GM12801 (cell line): ENCODE measurements around the gene APBA1.

Experiments
- CTCF ChIP-seq: IDR thresholded peaks from one replicate; pipeline ENCODE4 v1.5.1; 2011; ENCODE audit warnings: control low read depth; ENCODE audit not compliant: insufficient read length; ENCODE audit errors: extremely low read depth

Gene APBA1

DNA sequence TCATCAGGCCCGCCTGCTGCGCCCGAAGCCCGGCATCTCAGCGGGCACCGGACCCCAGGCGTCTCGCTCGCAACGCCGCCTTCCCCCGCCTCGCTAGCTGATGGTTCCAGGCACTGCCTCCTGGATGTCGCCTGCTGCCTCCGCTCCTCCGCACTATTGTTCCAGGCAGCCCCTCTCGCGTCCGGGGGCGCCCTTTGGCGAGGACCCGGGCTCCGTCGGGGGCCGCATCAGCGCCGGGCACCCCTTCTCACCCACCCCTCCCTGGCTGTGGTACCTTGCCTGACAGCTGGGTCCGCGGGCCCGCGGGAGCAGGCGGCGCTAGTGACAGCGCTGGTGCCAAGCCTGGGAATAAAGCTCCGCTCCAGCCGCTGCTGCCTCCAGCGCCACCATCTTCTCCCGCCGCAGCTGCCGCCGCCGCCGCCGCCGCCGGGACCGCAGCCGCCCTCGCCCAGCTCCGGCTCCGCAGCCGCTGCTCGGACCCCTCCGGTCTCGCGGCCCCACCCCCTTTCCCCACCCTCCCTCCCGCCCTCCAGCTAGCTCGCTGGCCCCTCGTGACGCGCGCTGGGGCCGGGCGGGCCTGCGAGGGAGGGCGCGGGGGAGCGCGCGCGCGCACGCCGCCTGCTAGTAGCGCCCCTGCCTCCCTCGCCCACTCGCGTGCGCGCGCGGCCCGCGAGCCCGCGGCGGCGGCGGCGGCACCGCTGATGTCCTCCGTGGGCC is at the start of gene APBA1:
TSS of gene APBA1 (minus strand) at position 493 of the 717 bp plus-strand sequence.
- TF ChIP-seq CTCF = no peak

DNA sequence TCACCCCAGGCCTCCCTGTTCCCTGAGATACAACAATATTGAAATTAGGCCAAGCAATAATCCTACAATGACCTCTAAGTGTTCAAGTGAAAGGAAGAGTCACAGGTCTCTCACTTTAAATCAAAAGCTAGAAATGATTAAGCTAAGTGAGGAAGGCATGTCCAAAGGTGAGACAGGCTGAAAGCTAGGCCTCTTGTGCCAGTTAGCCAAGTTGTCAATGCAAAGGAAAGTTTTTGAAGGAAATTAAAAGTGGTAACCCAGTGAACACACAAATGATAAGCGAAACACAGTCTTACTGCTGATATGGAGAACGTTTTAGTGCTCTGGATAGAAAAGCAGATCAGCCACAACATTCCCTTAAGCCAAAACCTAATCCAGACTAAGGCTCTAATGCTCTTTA is 47.8 kb upstream of the APBA1 start:
- TF ChIP-seq CTCF = no peak

- no peak for TF ChIP-seq CTCF
Observed at GRCh38 chr9:69719367-69719766, 47.2 kb upstream of the APBA1 start.

GRCh38 chr9:69718218-69718617 is 46.0 kb upstream of the APBA1 start:
- TF ChIP-seq CTCF = no peak

GRCh38 chr9:69715825-69716224 is 43.7 kb upstream of the APBA1 start:
- TF ChIP-seq CTCF = no peak

GRCh38 chr9:69715096-69715495 is 42.9 kb upstream of the APBA1 start:
- TF ChIP-seq CTCF = no peak

DNA sequence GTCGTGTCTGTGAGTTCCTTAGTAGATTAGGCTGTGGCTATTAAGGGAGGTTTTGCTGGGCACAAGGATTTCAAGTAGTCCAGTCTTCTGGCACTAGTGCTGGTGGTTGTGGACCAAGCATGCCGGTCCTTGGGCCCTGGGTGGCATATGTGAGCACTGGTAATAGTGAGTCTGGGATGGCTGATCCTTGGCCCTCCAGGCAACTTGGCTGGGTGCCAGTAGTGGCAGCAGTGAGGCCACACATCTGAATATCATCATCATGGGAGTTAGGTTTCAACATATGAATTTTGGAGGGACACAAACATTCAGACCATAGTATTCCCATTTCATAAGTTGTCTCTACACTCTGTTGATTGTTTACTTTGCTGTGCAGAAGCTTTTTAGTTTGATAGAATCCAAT is 25.3 kb upstream of the APBA1 start:
- no peak for TF ChIP-seq CTCF
